Fibroblast of villous mesenchyme (primary cell): ENCODE data around the gene NFATC1. TPM values are rescaled to one million over a fixed set of nuclear protein-coding genes. Genes with fewer than 3 reads are reported as not detected.

Source experiments
- DNase-seq: peaks from one replicate; pipeline ENCODE4 v3.0.0-alpha.2; 2010; ENCODE audit warnings: low read depth
- H3K4me3 ChIP-seq: 2 replicates; pipeline ENCODE4 v1.5.1; 2011; ENCODE audit warnings: low read depth, mild to moderate bottlenecking, low read length
- CTCF ChIP-seq: IDR thresholded peaks from 2 replicates; pipeline ENCODE4 v1.5.1; 2012; ENCODE audit warnings: low read depth, mild to moderate bottlenecking, low read length; ENCODE audit not compliant: insufficient read depth
- total RNA-seq: library from RNA; depleted of rRNA; stranded (reverse); fragments of >200 nt; gene quantifications from 2 replicates; pipeline ENCODE4 v1.2.3, GENCODE V29; 2012

The NFATC1 gene
- total RNA-seq, 1 donor = 0.43 TPM

- no peak for TF ChIP-seq CTCF
- no peak for DNase-seq
- H3K4me3 ChIP-seq = no peak overlapping the region
Observed at GRCh38 chr18:79458917-79459803, 63.4 kb downstream of the NFATC1 start.

DNA sequence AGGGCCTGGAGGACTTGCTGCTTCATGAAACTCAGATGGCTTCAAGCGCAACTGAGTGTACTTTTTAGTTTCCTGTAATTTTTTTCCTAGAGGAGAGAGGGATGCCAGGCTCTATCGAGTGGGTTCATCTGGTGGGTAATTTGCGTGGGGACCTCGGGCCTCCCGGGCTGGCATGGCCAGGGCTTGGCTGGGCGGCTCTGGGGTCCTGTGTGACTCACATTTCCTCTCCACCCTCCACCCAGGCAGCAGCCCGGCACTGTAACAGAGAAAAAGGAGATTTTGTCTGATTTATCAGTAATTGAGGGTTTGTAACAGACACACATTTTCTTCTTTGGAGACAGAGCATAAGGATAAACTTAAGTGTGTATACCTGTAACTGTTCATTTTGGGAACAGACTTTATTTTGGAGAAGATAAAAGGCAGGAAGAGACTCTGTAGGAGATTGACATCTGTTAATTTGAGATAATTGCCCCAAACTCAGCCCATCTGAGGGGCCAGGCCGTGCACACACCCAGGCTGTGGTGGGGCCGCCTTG lies 64.3 kb downstream of the NFATC1 start:
- DNase-seq = no peak
- TF ChIP-seq CTCF = no peak
- H3K4me3 ChIP-seq = no peak overlapping the region

DNA sequence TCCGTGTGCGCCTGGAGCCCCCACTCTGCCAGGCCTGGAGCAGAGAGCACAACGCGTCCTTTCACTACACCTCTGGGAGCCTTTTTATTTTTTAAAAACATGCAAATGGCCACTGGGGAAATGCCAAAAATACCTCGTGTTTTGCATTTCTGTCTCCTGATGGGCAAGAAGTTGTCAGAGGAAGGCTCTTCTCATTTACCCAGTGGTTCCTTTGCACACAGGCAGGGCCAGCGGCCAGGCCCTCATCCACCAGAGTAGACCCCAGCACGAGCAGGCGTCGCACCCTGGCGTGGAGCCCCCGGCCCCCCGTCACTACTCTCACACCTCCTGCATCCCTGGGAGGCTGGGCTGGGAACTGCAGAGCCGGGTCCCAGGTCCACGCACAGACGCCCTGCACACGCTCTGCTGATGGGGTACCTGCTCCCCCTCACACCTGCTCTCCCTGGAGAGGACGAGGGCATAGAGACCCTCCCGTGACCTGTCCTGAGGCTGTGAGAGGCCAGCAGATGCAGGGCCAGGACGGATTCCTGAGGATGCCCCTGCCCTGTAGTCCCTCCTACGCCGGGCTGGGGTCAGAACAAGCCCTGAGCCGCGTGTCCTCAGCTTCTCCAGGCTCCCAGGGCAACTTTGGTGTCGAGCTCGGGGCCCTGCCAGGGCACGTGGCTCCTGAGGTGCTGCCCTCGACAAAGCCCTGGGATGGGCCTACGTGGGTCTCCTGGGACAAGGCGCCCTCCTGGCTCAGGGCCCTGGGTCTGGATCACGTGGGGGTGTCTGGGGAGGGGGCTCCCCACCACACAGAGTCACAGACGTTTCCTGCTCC lies 65.0 kb downstream of the NFATC1 start:
- TF ChIP-seq CTCF = no peak
- H3K4me3 ChIP-seq = no peak overlapping the region
- no peak for DNase-seq

GRCh38 chr18:79461627-79462026 lies 65.9 kb downstream of the NFATC1 start:
- no peak for DNase-seq
- no peak for TF ChIP-seq CTCF
- H3K4me3 ChIP-seq = no peak overlapping the region

- H3K4me3 ChIP-seq = no peak overlapping the region
- no peak for DNase-seq
- no peak for TF ChIP-seq CTCF
Observed at GRCh38 chr18:79463424-79463960, 67.8 kb downstream of the NFATC1 start.

GRCh38 chr18:79465392-79465991 lies 69.8 kb downstream of the NFATC1 start:
- peak overlapping the region; percentile 21 for H3K4me3 ChIP-seq
- TF ChIP-seq CTCF = no peak
- DNase-seq = peak; percentile 26
